Bronchial epithelial cell (primary cell): Measurements from ENCODE around the gene SCRN2. TPM values are rescaled to one million over a fixed set of nuclear protein-coding genes. Genes with fewer than 3 reads are reported as not detected.
A peak's percentile ranks its signal among the peaks of the same experiment; 100 is the strongest.

Source experiments
- DNase-seq: peaks from one replicate; pipeline ENCODE4 v3.0.0-alpha.2; 2010; ENCODE audit warnings: low read depth
- FAIRE-seq: peaks from 2 replicates; lab custom pipeline; 2011; peaks lifted over from hg19 to GRCh38; lab: Jason Lieb, UNC
- H3K27me3 ChIP-seq: 2 replicates; pipeline ENCODE4 v1.5.1; 2011; ENCODE audit warnings: low read length; ENCODE audit not compliant: control insufficient read depth, insufficient read depth
- H3K36me3 ChIP-seq: 2 replicates; pipeline ENCODE4 v1.5.1; 2011; ENCODE audit warnings: low read length; ENCODE audit not compliant: control insufficient read depth, insufficient read depth
- H3K4me3 ChIP-seq: 2 replicates; pipeline ENCODE4 v1.5.1; 2011; ENCODE audit warnings: mild to moderate bottlenecking, low read depth, low read length, control low read depth
- total RNA-seq: library from RNA; depleted of rRNA; stranded (reverse); fragments of >200 nt; gene quantifications from 2 replicates; pipeline ENCODE4 v1.2.1, GENCODE V29; 2014
- TF ChIP-seq, protein P1 (sequence below): IDR thresholded peaks from 2 replicates; pipeline ENCODE4 v1.5.1; 2011; ENCODE audit warnings: mild to moderate bottlenecking, moderate library complexity, low read length, control low read depth, inconsistent platforms; ENCODE audit not compliant: insufficient read depth, severe bottlenecking

The SCRN2 gene
- total RNA-seq, 1 donor from 2014 or later, result 23.7 TPM

DNA sequence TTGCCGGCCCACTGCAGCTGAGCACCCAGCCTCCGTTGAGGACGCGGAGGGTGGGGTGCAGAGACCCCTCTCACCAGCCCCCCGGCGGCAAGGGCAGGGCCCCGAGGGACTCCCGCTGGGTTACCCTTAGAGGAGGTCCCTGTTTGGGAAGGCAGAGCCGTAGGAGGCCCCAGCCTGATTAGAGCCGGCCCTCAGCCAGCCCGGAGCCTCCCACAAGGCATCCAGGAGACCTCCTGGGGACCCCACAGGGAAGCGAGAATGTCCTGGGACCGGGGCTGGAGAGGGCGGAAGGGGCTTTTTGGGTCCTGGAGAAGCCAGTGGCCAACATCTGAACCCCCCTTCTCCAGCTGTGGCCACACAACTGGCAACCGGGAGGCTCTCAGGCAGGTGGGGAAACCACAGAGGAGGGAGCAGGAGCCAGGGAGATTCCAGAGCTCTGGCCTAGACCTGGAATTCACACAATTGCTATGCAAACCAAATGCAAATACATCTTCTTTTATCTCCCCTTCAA is 31.6 kb upstream of the SCRN2 start:
- TF ChIP-seq, protein P1, sequence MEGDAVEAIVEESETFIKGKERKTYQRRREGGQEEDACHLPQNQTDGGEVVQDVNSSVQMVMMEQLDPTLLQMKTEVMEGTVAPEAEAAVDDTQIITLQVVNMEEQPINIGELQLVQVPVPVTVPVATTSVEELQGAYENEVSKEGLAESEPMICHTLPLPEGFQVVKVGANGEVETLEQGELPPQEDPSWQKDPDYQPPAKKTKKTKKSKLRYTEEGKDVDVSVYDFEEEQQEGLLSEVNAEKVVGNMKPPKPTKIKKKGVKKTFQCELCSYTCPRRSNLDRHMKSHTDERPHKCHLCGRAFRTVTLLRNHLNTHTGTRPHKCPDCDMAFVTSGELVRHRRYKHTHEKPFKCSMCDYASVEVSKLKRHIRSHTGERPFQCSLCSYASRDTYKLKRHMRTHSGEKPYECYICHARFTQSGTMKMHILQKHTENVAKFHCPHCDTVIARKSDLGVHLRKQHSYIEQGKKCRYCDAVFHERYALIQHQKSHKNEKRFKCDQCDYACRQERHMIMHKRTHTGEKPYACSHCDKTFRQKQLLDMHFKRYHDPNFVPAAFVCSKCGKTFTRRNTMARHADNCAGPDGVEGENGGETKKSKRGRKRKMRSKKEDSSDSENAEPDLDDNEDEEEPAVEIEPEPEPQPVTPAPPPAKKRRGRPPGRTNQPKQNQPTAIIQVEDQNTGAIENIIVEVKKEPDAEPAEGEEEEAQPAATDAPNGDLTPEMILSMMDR, result no peak
- Histone ChIP-seq H3K36me3 (no peaks in the 10 kb centered on the region), H3K4me3 (peak overlapping the region; percentile 20), H3K27me3 (peaks cover 4% of the 10 kb centered on the region)
- FAIRE-seq (no peak), DNase-seq (no peak)

DNA sequence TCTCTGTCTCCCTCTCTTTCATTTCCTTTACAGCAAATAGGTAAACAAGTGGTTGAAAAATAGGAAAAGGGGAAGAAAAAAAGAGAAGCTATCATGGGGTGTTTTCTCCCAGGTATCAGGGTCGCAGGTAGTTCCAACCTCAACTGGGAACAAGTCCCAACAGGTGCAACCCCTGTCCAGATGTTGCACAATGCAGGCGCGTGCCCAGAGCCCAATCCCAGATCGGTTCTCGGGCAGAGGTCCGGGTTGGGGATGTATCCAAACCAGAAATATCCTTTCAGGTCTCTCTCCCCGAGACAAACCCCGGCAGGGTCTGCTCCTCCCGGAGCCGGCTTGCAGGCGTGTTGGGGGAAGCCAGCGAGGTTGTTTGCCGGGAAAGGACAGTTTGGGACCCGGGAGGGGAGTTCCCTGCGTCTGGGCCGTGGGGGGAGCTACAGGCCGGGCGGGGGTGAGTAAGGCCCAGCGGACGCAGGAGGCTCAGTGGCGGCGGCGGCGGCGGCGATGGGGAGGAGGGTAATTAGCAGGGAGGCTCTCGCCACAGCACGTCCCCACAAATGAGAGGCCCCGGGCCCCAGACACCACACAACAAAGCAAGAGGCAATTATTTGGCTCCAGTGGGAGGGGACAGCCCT is 31.1 kb upstream of the SCRN2 start:
- peak overlapping the region; percentile 20 for H3K4me3 ChIP-seq
- TF ChIP-seq, protein P1, result no peak
- peaks cover 4% of the 10 kb centered on the region for H3K27me3 ChIP-seq
- H3K36me3 ChIP-seq, result no peaks in the 10 kb centered on the region
- FAIRE-seq, result peak; percentile 43
- DNase-seq, result peak; percentile 48

DNA sequence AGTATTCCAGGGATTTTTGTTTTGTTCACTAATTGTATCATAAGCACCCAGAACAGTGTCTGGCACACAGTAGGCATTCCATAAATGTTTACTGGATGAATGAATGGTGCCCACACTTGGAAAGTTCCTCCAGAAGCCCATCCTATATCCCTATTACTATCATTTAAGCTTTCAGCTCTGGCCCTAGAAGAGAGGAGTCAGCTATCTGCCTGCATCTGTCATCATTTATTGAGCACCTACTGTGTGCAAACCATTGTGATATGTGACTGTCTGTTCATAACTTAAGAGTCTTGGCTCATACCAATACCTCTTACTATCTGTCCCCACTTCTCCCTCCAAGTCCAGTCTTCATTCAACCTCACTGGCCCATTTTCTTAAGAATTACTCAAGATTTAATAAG is 30.0 kb upstream of the SCRN2 start:
- DNase-seq (no peak), FAIRE-seq (no peak)
- Histone ChIP-seq H3K36me3 (no peaks in the 10 kb centered on the region), H3K4me3 (no peak overlapping the region), H3K27me3 (peaks cover 4% of the 10 kb centered on the region)
- TF ChIP-seq, protein P1, result no peak

DNA sequence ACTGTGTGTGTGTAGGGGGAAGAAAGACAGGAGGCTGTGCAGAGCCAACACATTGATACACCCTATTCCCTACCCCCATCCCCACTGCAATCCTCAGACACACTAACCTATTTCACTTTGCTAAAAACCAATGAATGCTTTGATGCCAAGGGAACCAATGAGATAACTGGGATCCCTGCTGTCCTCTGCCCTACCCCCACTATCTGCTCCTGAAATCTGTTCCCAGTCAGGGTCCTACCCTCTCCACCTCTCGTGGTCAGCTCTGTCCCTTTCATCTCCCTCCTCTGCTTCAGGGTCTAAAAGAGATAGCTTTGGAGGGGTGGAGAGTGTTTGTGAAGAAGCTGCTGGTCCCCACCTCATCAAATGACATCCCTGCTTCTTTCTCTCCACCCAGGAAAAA is 29.0 kb upstream of the SCRN2 start:
- TF ChIP-seq, protein P1, result no peak
- H3K27me3 ChIP-seq, result peaks cover 2% of the 10 kb centered on the region
- no peaks in the 10 kb centered on the region for H3K36me3 ChIP-seq
- H3K4me3 ChIP-seq, result no peak overlapping the region
- FAIRE-seq (no peak), DNase-seq (no peak)

DNA sequence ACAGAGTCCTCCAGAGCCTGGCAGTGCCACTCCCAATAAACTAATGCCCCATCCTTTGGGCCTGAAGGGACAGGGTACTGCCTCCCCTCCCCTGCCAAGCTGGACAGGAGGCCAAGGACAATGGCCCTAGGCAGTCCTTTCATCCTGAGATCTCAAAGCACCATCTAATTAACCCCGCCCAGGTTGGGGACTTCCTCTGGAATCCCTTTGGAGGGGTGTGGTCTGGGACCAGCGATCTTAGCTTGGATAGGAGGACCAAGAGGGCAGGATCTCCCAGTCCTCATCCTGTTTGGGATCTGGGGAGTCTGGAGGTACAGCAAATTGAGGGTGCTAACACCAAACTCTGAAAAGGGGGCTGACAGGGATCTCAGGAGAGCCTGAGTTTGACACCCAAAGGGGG is 28.0 kb upstream of the SCRN2 start:
- Histone ChIP-seq H3K36me3 (no peaks in the 10 kb centered on the region), H3K27me3 (peaks cover 2% of the 10 kb centered on the region), H3K4me3 (no peak overlapping the region)
- no peak for DNase-seq
- no peak for FAIRE-seq
- TF ChIP-seq, protein P1, result no peak
